Small intestine (tissue), 7 donors: ENCODE data around the gene MLN. TPM values are rescaled to one million over a fixed set of nuclear protein-coding genes. Genes with fewer than 3 reads are reported as not detected.
"Not testable (repeated sequence)": the region's sequence is repeated elsewhere in the genome, so short reads cannot be mapped to it uniquely, and the experiment has no call there.

Experiments used
- DNase-seq, 2 donors: peaks; one replicate each; pipeline versions ENCODE4 v3.0.0 to v3.0.0-alpha.2; 2013
- FAIRE-seq: peaks from 2 replicates; lab custom pipeline; 2012; peaks lifted over from hg19 to GRCh38; lab: Jason Lieb, UNC
- H3K27ac ChIP-seq, 3 donors: one replicate each; pipeline ENCODE4 v1.5.1; 2013; ENCODE audit warnings: low read length in 2 of 3, mild to moderate bottlenecking in 2 of 3, control low read depth in 1 of 3, inconsistent platforms in 1 of 3, low read depth in 1 of 3, moderate library complexity in 1 of 3
- H3K27me3 ChIP-seq, 3 donors: one replicate each; pipeline ENCODE4 v1.6.1; 2013; ENCODE audit warnings: low read length in 3 of 3, inconsistent platforms in 1 of 3; ENCODE audit not compliant: control insufficient read depth in 3 of 3, insufficient read depth in 3 of 3
- H3K36me3 ChIP-seq, 3 donors: one replicate each; pipeline ENCODE4 v1.6.1; 2013; ENCODE audit warnings: low read length in 3 of 3, inconsistent platforms in 1 of 3, low read depth in 1 of 3, mild to moderate bottlenecking in 1 of 3, moderate library complexity in 1 of 3; ENCODE audit not compliant: control insufficient read depth in 3 of 3, insufficient read depth in 2 of 3
- H3K4me1 ChIP-seq, 3 donors: one replicate each; pipeline ENCODE4 v1.6.1; 2013; ENCODE audit warnings: low read length in 2 of 3, inconsistent platforms in 1 of 3, low read depth in 1 of 3, mild to moderate bottlenecking in 1 of 3, moderate library complexity in 1 of 3; ENCODE audit not compliant: control insufficient read depth in 3 of 3, insufficient read depth in 2 of 3
- H3K4me3 ChIP-seq, 3 donors: one replicate each; pipeline ENCODE4 v1.5.1; 2013; ENCODE audit warnings: low read length in 3 of 3, control low read depth in 1 of 3, inconsistent platforms in 1 of 3, low read depth in 1 of 3, mild to moderate bottlenecking in 1 of 3, moderate library complexity in 1 of 3
- H3K9me3 ChIP-seq, 2 donors: one replicate each; pipeline ENCODE4 v1.6.1; 2013; ENCODE audit warnings: low read depth in 1 of 2, low read length in 1 of 2; ENCODE audit not compliant: control insufficient read depth in 2 of 2, insufficient read depth in 1 of 2
- WGBS, 3 donors: extraction: QIAGEN DNeasy Blood & Tissue Kit; methylation state at CpG; one replicate each; pipeline ENCODE4 v1.1.7; 2013; 5-methylcytosine and 5-hydroxymethylcytosine counted together
- polyA plus RNA-seq, 4 donors: library from polyadenylated mRNA; stranded (reverse) in 3 of 4; unstranded in 1 of 4; fragments of 200-250 nt in 3 of 4; fragments of 120-200 nt in 1 of 4; gene quantifications; one replicate each; pipeline versions ENCODE4 v1.2.1 to v1.2.3, GENCODE V29; 2013
- donor health status: healthy with polysubstance abuse.
- donor health status: control.
- donor health status: control.
- donor health status: Bipolar disorder and iron deficiency.
- donor health status: healthy.

MLN gene
- polyA plus RNA-seq, 4 donors: 16.4 to 264 (median 112) TPM

DNA sequence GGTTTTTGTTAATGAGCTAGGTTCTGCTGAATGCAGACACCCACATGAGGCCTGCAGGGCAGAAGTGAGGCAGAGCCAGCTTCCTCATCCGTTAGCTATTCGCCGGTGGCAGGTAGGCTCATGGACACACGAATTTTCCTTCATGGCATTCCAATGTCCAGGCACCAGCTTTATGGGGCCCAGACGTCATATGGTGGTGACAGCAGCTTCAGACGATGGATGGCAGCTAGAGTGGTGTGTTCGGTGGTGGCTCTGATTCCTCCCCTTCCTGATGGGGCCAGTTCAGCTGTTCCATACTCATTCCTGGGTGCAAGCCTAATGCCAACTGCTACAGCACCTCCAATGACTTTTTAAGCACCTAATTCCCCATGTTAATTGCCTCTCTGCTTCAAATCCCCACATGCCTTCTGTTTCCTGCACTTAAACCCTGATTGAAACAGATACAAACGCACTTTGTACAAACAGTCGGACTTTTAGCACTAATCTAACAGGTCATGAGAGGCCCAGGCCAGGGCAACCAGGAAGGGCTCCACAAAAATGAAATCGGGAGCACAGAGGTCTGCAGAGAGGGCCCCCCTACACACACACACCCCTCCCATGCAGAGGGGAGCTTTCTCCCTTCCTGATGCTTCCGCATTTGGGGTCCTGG, 35.7 kb upstream of the MLN start:
- H3K27ac ChIP-seq: peak overlapping the region in 1 of 3 donors; percentile 14
- H3K4me1 ChIP-seq: peaks cover 0 to 25% (median 2%) of the 10 kb centered on the region in 3 donors
- H3K4me3 ChIP-seq: no peak overlapping the region
- peak in 1 of 2 donors; percentile 48 for DNase-seq
- WGBS, 3 donors: 65 to 68% (median 66%) methylated on average over 11 of the region's 11 CpGs
- H3K9me3 ChIP-seq: peaks cover 0 to 6% of the 10 kb centered on the region in 2 donors
- H3K27me3 ChIP-seq: no peaks in the 10 kb centered on the region
- H3K36me3 ChIP-seq: no peaks in the 10 kb centered on the region
- no peak for FAIRE-seq

DNA sequence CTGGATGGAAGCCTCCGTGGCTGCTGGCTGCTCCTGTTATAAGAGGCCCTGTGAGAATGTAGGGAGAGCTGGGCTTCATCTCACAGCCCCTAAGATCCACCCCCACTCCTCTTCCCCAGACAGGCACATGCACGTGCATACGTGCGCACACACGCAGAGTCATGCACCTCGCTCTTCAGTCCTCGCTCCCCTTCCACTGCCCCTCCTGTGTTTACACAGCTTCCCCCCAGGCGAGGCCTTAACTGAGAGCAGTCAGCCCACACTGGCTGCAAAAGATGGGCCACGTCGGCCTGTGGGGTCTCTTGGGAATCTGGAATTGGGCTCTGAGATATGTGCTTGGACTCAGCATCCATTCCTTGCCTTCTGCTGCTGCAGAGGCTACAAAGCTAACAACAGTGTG, 35.2 kb upstream of the MLN start:
- Histone ChIP-seq H3K4me3 (no peak overlapping the region), H3K36me3 (no peaks in the 10 kb centered on the region), H3K4me1 (peaks cover 0 to 25% (median 2%) of the 10 kb centered on the region in 3 donors), H3K27ac (no peak overlapping the region), H3K9me3 (peaks cover 0 to 6% of the 10 kb centered on the region in 2 donors), H3K27me3 (no peaks in the 10 kb centered on the region)
- WGBS, 3 donors: 86 to 87% (median 87%) methylated on average over 10 of the region's 10 CpGs
- FAIRE-seq (no peak), DNase-seq (no peak)

DNA sequence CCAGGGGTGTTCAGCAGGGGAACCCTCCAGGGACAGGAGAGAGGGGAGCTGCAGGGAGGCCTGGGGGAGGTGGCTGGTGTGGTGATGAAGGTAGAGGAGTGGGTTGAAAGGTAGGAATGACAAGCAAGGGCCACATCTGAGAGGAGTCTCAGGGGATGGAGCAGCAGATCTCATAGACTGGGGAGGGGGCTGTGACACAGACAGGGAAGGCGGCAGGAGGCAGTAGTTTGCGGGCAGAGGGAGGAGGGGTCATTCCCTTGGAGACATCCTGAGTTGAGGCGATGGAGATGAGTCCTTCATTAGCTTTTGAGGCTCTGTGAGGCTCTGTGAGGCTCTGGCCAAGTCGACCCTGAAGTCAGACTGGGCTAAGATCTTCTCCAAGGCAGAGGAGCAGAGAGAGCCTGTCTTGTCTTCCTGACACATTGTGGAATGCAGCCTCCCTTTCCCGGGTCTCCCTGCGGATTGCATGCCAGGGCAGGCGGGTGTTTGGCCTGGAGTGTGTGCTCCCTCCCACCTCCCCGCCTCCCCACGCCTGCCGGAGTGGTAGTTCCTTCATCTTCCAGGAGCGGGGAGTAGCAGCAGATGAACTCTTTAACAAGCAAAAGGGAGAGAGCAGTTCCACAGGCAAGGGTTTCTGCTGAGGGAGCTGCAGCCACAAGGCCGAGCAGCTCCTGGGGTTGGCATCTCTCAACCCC, 34.3 kb upstream of the MLN start:
- H3K9me3 ChIP-seq: peaks cover 0 to 6% of the 10 kb centered on the region in 2 donors
- H3K4me1 ChIP-seq: peaks cover 0 to 25% (median 2%) of the 10 kb centered on the region in 3 donors
- no peaks in the 10 kb centered on the region for H3K27me3 ChIP-seq
- 65 to 79% (median 73%) methylated on average over 11 to 12 of the region's 12 CpGs for WGBS, 3 donors
- H3K4me3 ChIP-seq: no peak overlapping the region
- H3K36me3 ChIP-seq: no peaks in the 10 kb centered on the region
- DNase-seq (no peak), FAIRE-seq (no peak)
- no peak overlapping the region for H3K27ac ChIP-seq

DNA sequence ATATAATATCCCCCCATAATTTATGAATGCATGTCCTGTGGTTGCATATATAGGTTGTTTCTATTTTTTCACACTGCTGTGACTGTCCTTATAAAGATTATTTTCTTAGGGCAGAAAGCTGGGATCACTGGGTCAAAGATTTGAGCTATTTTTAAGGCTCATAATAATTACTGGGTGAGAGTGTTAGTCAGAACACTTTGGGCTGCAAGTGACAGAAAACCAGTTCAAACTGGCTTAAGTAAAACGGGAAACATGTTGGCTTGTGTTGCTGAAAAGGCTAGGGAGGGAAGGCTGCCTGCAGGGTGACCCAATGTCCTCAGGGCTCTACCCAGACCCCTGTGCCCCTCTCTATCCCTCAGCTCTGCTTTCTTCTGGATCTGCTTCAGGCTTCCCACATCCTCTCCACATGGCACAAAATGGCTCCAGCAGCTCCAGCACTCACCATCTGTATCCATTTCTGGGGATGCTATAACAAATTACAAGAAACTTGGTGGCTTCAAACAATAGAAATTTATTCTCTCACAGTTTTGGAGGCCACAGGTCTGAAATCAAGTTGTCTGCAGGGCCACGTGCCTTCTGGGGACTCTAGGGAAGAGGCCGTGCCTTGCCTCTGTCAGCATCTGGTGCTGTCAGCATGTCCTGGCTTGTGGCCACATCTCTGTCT, 33.1 kb upstream of the MLN start:
- Histone ChIP-seq H3K27me3 (no peaks in the 10 kb centered on the region), H3K27ac (no peak overlapping the region), H3K4me1 (peaks cover 0 to 25% (median 2%) of the 10 kb centered on the region in 3 donors), H3K9me3 (peaks cover 0 to 6% of the 10 kb centered on the region in 2 donors), H3K36me3 (no peaks in the 10 kb centered on the region), H3K4me3 (no peak overlapping the region)
- FAIRE-seq (no peak), DNase-seq (no peak)
- 89 to 94% (median 90%) methylated on average over 3 of the region's 3 CpGs for WGBS, 3 donors

DNA sequence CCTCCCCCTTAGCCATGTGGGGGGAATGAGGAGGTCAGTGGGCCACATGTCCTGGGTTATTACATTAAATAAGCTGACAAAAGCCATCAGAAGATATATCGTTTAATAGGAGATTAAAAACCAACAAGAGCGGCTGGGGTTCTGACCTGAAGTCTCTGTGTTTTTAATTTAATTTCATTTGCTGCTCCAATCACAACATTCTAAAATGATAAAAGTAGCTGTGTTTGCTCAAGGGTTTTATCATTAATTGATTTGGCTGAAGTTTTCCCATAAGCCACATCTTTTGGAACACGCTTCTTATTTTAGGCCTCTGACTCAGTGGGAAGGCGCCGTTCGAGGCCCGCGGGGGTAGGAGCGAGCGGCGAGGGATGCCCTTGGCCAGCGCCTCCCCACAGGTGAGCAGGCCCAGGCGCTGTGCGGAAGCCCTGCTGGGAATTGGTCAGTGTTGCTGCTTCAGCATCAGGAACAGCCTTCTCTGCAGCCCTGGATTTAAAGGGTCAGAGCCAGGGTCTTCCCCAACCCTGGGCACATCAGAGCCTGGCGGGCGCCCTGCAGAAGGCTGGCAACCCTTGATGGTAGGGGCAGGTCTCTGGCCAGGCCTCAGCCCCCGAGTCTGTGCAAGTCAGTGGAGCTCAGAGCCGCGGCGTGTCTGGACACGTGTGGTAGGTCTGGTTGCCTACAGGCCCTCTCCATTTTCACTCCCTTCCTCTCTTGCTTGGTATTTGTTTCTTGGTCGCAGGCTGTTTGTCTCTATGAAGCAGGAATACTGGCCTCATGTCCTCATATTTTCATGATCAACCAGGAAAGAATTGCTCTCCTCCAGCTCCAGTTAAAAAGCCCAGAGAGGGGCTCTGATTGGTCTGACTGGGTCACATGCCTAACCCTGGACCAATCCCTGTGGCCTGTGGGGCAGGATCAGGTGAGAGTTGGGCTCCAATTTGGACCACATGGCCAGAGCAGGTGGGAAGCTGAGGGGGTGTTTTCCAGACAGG, 30.9 kb upstream of the MLN start:
- no peak for DNase-seq

DNA sequence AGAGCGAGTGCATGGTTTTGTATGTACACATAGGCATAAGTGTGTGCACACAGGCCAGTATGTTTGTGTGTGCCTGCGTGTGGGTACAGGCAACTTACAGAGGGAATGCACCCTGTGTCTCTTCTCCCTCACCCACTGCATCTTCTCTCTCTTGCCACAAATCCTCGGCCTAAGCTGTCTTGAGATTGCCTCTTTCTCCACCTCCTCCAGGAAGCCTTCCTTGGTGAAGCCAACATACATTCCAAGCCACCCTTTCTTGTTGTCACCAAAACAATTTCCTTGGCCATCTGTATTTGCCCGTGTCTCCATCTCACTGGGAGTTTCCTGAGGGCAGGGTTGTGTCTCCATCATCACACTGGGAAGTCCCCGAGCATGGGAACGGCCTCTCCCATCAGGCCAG, 29.8 kb upstream of the MLN start:
- Histone ChIP-seq H3K27me3 (peaks cover 0 to 4% (median 2%) of the 10 kb centered on the region in 3 donors), H3K4me3 (no peak overlapping the region), H3K9me3 (peaks cover 0 to 6% of the 10 kb centered on the region in 2 donors), H3K4me1 (peaks cover 0 to 2% (median 0%) of the 10 kb centered on the region in 3 donors), H3K27ac (no peak overlapping the region), H3K36me3 (no peaks in the 10 kb centered on the region)
- DNase-seq: no peak
- FAIRE-seq: no peak
- WGBS, 3 donors: 87 to 89% (median 89%) methylated on average over 6 of the region's 6 CpGs

More for the DNA sequence above, 30.9 kb upstream of the MLN start:
- H3K27me3 ChIP-seq: peaks cover 0 to 4% (median 2%) of the 10 kb centered on the region in 3 donors
- FAIRE-seq: no peak
- no peak overlapping the region for H3K4me3 ChIP-seq
- H3K9me3 ChIP-seq: peaks cover 0 to 6% of the 10 kb centered on the region in 2 donors
- H3K4me1 ChIP-seq: peaks cover 0 to 13% (median under 1%) of the 10 kb centered on the region in 3 donors
- H3K36me3 ChIP-seq: no peaks in the 10 kb centered on the region
- no peak overlapping the region for H3K27ac ChIP-seq
- 92 to 94% (median 92%) methylated on average over 22 of the region's 22 CpGs for WGBS, 3 donors

DNA sequence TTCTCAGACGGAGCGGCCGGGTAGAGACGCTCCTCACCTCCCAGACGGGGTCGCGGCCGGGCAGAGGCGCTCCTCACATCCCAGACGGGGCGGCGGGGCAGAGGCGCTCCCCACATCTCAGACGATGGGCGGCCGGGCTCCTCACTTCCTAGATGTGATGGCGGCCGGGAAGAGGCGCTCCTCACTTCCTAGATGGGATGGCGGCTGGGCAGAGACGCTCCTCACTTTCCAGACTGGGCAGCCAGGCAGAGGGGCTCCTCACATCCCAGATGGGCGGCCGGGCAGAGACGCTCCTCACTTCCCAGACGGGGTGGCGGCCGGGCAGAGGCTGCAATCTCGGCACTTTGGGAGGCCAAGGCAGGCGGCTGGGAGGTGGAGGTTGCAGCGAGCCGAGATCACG, 29.0 kb upstream of the MLN start:
- 95 to 100% (median 96%) methylated on average over 6 to 28 of the region's 32 CpGs for WGBS, 3 donors
- H3K27me3 ChIP-seq, H3K4me3 ChIP-seq, H3K36me3 ChIP-seq, DNase-seq, H3K27ac ChIP-seq, H3K4me1 ChIP-seq, H3K9me3 ChIP-seq, FAIRE-seq: not testable (repeated sequence)
